Measurements from ENCODE around the gene VPS72. TPM values are rescaled to one million over a fixed set of nuclear protein-coding genes. Genes with fewer than 3 reads are reported as not detected.

VPS72 gene
- total RNA-seq, 1 experiment from 2014 or later, result 71.5 TPM

DNA sequence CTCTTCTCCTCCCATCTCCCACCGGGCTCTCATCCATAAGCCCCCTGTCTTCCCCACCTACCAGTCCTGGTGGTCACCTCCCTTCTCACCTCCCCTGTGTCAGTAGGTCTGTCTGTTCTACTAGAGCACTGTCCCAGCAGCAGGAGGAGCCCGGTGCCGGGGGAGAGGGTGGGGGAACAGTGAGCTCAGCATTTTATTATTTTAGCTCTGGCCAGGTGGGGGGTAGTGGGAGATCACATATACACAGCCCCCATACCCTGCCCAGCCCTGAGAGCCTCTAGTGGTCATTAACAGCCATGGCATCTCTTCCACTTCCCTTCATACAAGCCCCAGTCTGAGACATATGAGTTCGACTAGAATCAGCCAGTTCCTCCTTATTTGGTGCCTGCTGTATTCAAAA lies 14.1 kb downstream of the VPS72 start, which contains the start of gene TMOD4:
Gene TMOD4, minus strand, starts transcription at position 119 of the 400 bp plus-strand sequence. CDS start 1,106 bp downstream, outside the sequence.
- intact Hi-C loops (cut with micrococcal nuclease; ENCODE audit: unreplicated experiment), result no loop called here
- Histone ChIP-seq H3K27ac (ENCODE audit: low read length) (no peak within 1 kb of the TSS), H3K27me3 (ENCODE audit: control insufficient read depth, insufficient read depth, low read length) (no peaks in the 10 kb centered on the region), H3K36me3 (ENCODE audit: control insufficient read depth, insufficient read depth, low read length) (0 out of 2 replicates have a peak, but pooled peaks cover 3% of the 10 kb centered on the region), H3K9me3 (ENCODE audit: control insufficient read depth, insufficient read depth, low read depth, low read length) (no peaks in the 10 kb centered on the region), H3K4me3 (ENCODE audit: low read depth in 2 of 2, low read length in 2 of 2) (no peak within 1 kb of the TSS), H3K4me1 (ENCODE audit: control insufficient read depth, insufficient read depth, low read length) (no peaks in the 10 kb centered on the region)
- ChIA-PET CTCF (interaction anchor here (0.5 kb wide), 1 partner anchor 84 kb away, joined by 5 read pairs; no protein-coding TSS in a partner anchor), POLR2A (no interaction called here)
- BruUV-seq (replicated peaks), result no TSS peak
- in situ Hi-C loops (cut with HindIII; ENCODE audit: low pct_unique_long_range_greater_than_20kb, low sequenced_read_pairs), result no loop called here
- DNase-seq (ENCODE audit: low read depth, low spot score) (no peak), ATAC-seq (peak; percentile 78)
- TF ChIP-seq TCF7L2 (IDR thresholded peaks at IDR 0.05; ENCODE audit: low read depth, low read length) (no peak), POLR2AphosphoS5 (IDR thresholded peaks at IDR 0.05; ENCODE audit: low read depth, low read length) (no peak)
- TF ChIP-seq, protein P1, sequence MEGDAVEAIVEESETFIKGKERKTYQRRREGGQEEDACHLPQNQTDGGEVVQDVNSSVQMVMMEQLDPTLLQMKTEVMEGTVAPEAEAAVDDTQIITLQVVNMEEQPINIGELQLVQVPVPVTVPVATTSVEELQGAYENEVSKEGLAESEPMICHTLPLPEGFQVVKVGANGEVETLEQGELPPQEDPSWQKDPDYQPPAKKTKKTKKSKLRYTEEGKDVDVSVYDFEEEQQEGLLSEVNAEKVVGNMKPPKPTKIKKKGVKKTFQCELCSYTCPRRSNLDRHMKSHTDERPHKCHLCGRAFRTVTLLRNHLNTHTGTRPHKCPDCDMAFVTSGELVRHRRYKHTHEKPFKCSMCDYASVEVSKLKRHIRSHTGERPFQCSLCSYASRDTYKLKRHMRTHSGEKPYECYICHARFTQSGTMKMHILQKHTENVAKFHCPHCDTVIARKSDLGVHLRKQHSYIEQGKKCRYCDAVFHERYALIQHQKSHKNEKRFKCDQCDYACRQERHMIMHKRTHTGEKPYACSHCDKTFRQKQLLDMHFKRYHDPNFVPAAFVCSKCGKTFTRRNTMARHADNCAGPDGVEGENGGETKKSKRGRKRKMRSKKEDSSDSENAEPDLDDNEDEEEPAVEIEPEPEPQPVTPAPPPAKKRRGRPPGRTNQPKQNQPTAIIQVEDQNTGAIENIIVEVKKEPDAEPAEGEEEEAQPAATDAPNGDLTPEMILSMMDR (IDR thresholded peaks at IDR 0.05), result peak; percentile 73; the same call in 1 of the 2 replicates

DNA sequence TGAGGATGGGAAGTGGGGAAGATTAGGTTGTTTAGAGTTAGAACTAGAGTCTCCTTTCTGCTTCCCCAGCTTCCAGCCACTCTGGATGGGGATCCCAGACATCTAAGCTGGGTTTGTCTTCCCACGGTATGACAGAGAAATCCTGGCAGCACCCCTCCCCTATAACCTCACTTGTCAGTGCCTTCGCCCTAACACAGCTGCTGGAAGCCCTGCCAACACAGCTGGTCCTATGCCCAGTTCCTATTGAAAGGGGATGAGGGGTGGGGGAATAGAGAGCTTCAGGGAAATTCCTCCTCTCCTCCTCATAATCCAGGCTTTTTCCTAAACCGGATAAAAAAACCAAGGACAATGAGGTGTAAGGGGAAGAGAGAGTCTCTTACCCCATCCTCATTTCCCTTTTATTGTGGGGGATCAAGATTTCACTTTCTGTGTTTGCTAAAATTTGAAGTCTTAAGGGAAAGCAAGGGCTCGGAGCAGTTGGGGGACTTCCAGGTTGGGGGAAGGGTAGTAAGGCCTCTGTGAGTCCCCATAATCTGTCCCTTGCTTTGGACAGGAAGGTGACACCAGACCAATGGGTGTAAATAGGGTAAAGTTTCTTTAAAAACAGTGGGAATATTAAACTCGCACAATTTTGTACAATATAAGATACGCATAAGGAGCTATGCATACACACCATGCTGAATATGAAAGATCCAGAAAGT lies 14.8 kb downstream of the VPS72 start:
- intact Hi-C loops (cut with micrococcal nuclease; ENCODE audit: unreplicated experiment) (no loop called here), in situ Hi-C loops (cut with HindIII; ENCODE audit: low pct_unique_long_range_greater_than_20kb, low sequenced_read_pairs) (no loop called here)
- TF ChIP-seq SIN3A (IDR thresholded peaks at IDR 0.05; ENCODE audit: borderline replicate concordance, insufficient read depth, low read depth, low read length), result no peak
- no peak for TF ChIP-seq POLR2AphosphoS5 (IDR thresholded peaks at IDR 0.05; ENCODE audit: low read depth, low read length)
- TF ChIP-seq, protein P2, sequence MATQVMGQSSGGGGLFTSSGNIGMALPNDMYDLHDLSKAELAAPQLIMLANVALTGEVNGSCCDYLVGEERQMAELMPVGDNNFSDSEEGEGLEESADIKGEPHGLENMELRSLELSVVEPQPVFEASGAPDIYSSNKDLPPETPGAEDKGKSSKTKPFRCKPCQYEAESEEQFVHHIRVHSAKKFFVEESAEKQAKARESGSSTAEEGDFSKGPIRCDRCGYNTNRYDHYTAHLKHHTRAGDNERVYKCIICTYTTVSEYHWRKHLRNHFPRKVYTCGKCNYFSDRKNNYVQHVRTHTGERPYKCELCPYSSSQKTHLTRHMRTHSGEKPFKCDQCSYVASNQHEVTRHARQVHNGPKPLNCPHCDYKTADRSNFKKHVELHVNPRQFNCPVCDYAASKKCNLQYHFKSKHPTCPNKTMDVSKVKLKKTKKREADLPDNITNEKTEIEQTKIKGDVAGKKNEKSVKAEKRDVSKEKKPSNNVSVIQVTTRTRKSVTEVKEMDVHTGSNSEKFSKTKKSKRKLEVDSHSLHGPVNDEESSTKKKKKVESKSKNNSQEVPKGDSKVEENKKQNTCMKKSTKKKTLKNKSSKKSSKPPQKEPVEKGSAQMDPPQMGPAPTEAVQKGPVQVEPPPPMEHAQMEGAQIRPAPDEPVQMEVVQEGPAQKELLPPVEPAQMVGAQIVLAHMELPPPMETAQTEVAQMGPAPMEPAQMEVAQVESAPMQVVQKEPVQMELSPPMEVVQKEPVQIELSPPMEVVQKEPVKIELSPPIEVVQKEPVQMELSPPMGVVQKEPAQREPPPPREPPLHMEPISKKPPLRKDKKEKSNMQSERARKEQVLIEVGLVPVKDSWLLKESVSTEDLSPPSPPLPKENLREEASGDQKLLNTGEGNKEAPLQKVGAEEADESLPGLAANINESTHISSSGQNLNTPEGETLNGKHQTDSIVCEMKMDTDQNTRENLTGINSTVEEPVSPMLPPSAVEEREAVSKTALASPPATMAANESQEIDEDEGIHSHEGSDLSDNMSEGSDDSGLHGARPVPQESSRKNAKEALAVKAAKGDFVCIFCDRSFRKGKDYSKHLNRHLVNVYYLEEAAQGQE (IDR thresholded peaks at IDR 0.05; ENCODE audit: insufficient read depth in 1 of 2, low read depth in 2 of 2, low read length in 1 of 2), result no peak
- TF ChIP-seq TCF7L2 (IDR thresholded peaks at IDR 0.05; ENCODE audit: low read depth, low read length), result no peak
- TF ChIP-seq, protein P1 (IDR thresholded peaks at IDR 0.05), result no peak
- ATAC-seq, result no peak
- Histone ChIP-seq H3K27me3 (ENCODE audit: control insufficient read depth, insufficient read depth, low read length) (no peaks in the 10 kb centered on the region), H3K36me3 (ENCODE audit: control insufficient read depth, insufficient read depth, low read length) (0 out of 2 replicates have a peak, but pooled peaks cover 3% of the 10 kb centered on the region), H3K27ac (ENCODE audit: low read length) (no peak overlapping the region), H3K9me3 (ENCODE audit: control insufficient read depth, insufficient read depth, low read depth, low read length) (no peaks in the 10 kb centered on the region), H3K4me3 (ENCODE audit: low read depth in 2 of 2, low read length in 2 of 2) (no peak overlapping the region), H3K4me1 (ENCODE audit: control insufficient read depth, insufficient read depth, low read length) (no peaks in the 10 kb centered on the region)
- ChIA-PET POLR2A (no interaction called here), CTCF (no interaction called here)
- no TSS peak for BruUV-seq (replicated peaks)
- no peak for DNase-seq (ENCODE audit: low read depth, low spot score)

Measured in Panc1 (cell line).